COLO668 (cell line): ENCODE results near the gene GPR137.
"Not testable (repeated sequence)": the region's sequence is repeated elsewhere in the genome, so short reads cannot be mapped to it uniquely, and the experiment has no call there.

Experiments used
- DNase-seq: peaks from one replicate; lab custom pipeline; 2025; ENCODE audit not compliant: unreplicated experiment; lab: John Stamatoyannopoulos, UW

The GPR137 gene

GRCh38 chr11:64299847-64300648, 14.4 kb downstream of the GPR137 start, which contains the start of gene CATSPERZ:
Gene CATSPERZ (plus strand): TSS chr11:64300358. CDS start chr11:64300411, 53 bp downstream.
- DNase-seq: no peak

DNA sequence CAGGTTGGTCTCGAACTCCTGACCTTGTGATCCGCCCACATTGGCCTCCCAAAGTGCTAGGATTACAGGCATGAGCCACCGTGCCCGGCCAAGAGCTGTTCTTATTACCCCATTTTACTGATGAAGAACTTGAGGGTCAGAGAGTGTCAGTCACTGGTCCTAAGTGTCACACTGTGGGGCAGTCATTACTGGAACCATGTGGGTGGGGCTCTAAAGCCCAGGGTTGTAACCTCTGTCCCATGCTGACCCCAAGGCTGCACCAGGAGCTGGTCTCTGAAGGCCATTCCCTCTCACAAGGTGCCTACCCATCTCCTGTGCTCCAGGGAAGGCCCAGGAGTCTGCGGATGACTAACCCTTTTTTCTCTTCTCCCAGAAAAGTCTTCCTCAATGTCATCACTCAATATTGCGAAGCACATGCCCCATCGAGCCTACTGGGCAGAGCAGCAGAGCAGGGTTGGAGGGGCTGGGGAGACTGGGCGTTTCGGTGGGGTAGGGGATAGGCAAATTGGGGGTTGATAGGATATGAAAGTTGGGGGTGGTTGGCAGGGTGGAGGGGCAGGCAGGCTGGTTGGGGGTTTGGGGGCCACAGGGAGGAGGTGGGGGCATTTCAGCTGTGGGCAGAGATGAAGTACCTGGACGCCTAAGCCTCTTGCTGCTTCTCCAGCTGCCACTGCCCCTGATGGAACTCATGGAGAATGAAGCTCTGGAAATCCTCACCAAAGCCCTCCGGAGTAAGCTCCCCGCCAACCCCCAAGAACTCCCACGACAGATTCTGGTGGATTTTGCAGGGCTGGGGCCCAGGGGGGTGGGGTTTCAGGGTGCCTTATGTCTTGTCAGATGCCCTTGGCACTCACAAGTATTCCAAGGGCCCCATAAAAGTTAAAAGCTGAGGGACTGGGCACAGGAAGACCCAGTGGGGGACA, 17.7 kb downstream of the GPR137 start:
- no peak for DNase-seq

DNA sequence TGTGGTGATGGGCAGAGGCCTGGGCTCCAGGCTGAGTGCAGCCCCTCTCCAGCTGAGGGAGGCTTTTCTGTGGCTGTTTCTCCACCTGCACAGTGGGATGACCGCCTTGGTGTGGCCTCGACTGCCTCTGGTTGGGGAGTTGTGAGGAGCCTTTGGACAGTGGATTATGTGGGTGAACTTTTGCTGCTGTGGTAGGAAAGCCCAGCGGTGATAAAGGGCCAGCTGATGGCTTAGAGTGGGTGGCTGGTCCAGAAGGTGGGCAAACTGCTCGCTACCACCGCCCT, 18.3 kb downstream of the GPR137 start:
- no peak for DNase-seq

GRCh38 chr11:64304316-64305072, 18.8 kb downstream of the GPR137 start:
- DNase-seq: peak; percentile 93

- DNase-seq: peak; percentile 100
Measured at GRCh38 chr11:64305075-64305690, 19.5 kb downstream of the GPR137 start, which contains the start of gene ESRRA. Gene ESRRA (plus strand): TSS chr11:64305524. CDS start chr11:64307180, 1,656 bp downstream.

GRCh38 chr11:64305691-64306562, 20.3 kb downstream of the GPR137 start:
- peak; percentile 62 for DNase-seq

DNA sequence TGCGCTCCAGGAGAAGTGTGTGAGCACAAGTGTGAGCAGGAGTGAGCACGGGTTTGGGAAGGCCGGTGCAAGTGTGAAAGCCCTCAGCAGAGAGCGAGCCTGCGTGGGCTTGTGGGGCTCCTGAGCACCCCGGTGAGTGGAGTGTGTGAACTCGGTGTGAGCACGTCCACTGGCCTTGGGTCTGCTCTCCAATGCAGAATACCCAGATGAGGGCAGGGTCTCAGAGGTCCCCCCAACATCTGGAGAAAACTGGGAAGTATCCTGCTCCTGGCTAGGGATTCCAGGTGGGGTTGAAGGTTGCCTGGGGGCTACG, 20.9 kb downstream of the GPR137 start:
- no peak for DNase-seq

DNA sequence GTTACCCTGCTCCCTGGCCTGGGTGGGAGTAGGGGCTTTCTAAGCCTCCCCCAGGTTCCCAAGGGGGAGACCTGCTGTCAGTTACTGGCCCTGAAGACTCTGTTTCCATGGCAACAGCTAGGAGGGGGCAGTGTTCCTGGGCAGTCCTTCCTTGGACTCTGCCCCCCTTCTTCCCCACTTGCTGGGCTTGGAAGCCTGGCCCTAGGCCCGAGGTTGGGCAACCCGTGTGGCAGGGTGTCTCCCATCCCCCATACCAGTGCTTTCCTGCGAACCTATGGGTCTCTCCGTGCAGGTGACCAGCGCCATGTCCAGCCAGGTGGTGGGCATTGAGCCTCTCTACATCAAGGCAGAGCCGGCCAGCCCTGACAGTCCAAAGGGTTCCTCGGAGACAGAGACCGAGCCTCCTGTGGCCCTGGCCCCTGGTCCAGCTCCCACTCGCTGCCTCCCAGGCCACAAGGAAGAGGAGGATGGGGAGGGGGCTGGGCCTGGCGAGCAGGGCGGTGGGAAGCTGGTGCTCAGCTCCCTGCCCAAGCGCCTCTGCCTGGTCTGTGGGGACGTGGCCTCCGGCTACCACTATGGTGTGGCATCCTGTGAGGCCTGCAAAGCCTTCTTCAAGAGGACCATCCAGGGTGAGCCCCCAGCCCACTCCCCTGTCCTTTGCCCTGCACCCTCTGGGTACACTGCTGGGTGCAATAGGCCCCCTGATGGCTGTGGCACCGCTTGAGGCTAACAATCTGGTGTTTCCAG, 21.4 kb downstream of the GPR137 start:
- no peak for DNase-seq

DNA sequence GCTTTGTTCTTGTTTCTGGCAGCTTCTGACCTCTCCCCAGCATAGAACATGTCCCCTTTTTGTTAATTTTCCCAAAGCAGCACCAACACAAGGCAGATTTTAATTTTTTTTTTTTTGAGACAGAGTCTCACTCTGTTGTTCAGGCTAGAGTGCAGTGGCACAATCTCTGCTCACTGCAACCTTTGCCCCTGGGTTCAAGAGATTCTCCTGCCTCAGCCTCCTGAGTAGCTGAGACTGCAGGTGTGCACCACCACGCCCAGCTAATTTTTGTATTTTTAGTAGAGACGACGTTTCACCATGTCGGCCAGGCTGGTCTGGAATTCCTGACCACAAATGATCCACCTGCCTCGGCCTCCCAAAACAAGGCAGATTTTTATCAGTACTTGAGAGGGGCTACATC, 22.1 kb downstream of the GPR137 start:
- not testable (repeated sequence) for DNase-seq

DNA sequence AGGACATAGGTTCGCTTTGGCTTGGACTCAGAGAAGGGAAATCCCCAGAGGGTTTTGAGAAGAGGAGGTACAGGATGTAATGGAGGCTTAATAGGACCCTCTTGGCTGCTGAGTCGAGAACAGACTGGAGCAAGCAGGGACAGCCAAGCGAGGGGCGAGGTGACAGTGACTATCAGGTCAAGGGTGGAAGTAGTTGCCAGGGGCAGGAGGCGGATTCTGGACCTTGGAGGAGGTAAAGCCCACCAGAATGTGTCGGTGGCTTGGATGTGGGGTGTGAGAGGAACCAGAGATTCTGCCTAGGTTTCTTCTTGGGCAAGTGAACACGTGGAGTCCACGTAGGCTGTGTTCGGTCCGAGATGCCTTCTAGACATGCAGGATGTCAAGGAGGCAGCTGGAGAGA, 27.3 kb downstream of the GPR137 start:
- no peak for DNase-seq

GRCh38 chr11:64313491-64314145, 28.0 kb downstream of the GPR137 start:
- DNase-seq: no peak

- DNase-seq: no peak
Measured at GRCh38 chr11:64314146-64314804, 28.6 kb downstream of the GPR137 start.

GRCh38 chr11:64314805-64315561, 29.3 kb downstream of the GPR137 start:
- no peak for DNase-seq

DNA sequence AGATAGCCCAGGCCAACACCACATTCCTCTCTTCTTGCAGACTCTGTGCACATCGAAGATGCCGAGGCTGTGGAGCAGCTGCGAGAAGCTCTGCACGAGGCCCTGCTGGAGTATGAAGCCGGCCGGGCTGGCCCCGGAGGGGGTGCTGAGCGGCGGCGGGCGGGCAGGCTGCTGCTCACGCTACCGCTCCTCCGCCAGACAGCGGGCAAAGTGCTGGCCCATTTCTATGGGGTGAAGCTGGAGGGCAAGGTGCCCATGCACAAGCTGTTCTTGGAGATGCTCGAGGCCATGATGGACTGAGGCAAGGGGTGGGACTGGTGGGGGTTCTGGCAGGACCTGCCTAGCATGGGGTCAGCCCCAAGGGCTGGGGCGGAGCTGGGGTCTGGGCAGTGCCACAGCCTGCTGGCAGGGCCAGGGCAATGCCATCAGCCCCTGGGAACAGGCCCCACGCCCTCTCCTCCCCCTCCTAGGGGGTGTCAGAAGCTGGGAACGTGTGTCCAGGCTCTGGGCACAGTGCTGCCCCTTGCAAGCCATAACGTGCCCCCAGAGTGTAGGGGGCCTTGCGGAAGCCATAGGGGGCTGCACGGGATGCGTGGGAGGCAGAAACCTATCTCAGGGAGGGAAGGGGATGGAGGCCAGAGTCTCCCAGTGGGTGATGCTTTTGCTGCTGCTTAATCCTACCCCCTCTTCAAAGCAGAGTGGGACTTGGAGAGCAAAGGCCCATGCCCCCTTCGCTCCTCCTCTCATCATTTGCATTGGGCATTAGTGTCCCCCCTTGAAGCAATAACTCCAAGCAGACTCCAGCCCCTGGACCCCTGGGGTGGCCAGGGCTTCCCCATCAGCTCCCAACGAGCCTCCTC, 30.2 kb downstream of the GPR137 start:
- not testable (repeated sequence) for DNase-seq

GRCh38 chr11:64316672-64317324, 31.1 kb downstream of the GPR137 start:
- peak; percentile 71 for DNase-seq

GRCh38 chr11:64317325-64317960, 31.8 kb downstream of the GPR137 start, which contains the start of gene TRMT112:
Gene TRMT112 (minus strand): TSS chr11:64317559. CDS start chr11:64317526, 33 bp downstream.
- DNase-seq: peak; percentile 96
